HG02938 (cell line): ENCODE data around the gene MKLN1.

Experiments
- ATAC-seq: cut with Tn5 transposase; IDR thresholded peaks from one replicate; pipeline ENCODE4 v1.9.1; 2021; ENCODE audit warnings: mild to moderate bottlenecking, moderate library complexity; ENCODE audit not compliant: unreplicated experiment

The MKLN1 gene

DNA sequence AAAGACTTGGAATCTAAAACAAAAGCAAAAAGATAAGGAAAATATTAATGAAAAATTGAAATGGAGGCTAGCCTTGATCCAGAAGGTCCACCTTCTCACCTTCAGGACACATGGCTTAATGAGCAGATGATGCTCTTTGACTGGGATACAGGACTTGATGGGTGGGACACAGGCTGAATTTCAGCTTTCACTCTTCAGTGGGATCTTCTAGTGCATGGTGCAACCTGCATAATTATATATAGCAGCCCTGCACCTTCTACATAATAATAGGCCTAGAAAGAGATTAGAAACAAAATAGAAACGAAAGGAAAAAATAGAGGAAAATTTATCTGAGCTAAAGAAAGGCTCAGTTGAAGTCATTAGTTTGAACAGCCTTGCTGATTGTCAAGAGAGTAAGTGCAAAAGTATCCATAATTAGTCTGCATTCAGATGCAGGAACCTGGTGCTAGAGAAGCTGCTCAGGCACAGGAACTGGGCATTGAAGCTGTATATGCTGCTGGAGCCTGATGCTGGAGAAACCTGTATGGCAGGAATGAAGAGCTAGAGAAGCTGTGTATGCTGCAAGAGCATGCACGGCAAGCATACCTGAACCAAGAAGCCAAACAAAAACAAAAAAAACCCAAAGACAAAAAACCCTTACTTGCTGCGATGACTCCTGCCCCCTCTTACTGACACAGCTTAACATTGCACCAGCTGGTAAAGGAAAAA is 19.4 kb downstream of the MKLN1 start:
- no peak for ATAC-seq

DNA sequence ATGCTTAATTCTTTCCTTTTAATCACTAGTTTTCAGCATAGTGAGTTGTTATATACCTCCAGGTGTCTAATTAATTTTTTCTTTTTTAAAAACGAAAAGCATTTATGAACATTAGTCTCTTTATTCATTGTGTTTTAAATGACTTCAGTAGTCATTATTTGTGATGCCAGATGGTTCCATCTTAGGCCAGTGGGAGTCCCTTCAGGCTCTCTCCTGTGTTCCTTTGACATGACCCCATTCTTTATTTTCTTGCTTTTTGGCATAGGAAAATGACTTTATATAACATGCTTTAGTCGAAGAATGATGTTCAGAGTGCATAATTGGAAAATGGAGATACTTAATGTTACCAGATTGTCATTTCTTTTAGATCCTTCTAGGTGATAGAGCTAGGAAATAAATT is 24.4 kb downstream of the MKLN1 start:
- ATAC-seq: no peak

DNA sequence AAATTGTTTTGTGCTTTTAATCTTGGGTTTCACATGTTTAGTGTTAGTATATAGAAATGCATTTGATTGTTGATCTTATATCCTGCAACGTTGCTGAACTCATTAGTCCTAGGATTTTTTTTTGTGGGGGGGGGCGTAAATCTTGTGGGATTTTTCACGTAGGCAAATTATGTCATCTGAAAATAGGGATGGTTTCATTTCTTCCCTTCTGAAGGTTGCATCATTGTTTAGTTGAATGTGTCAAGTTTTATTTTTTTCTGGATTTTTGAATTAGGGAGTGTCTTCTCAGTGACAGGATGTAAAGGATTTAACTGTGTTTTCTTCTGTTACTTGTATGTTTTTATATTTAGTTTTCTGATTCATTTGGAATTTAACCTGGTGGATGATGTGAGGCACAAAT is 26.7 kb downstream of the MKLN1 start:
- ATAC-seq: no peak

DNA sequence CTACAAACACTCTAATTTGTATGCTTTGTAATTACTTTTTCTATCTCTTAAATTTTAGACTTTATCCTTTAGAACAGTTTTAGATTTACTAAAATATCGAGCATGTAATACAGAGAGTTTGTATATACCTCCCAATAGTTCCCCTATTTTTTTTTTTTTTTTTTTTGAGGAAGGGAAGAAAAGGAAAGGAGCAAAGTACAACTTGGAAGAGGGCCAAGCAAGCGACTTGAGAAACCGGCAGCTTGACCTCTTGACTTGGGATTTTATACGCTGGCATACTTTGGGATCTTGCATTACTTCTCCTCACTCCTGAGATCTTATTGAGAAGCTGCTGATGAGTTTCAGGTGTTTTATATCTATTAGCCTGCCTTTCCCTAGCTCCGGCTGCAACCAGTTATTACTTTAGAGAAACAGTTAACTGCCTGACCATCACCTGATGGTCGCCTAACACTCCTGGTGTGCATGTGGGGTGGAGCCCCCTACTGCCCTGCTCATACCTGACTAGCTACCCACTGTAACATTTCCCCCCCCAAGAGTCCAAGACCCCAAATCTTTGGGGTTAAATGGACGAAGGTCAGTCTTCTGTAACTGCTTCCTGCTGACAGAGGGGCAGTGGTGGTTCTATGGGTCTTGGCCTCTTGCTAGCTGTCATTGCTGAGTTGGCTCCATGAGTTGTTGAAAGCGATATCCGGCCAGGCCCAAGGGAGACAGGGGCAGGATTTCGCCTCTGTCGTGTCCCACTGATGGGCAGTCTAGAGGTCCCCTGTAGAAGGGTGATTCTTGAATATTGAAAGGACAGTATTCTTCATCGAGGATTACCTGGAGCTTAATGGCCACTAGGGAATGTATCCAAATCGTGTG is 28.5 kb downstream of the MKLN1 start:
- no peak for ATAC-seq

DNA sequence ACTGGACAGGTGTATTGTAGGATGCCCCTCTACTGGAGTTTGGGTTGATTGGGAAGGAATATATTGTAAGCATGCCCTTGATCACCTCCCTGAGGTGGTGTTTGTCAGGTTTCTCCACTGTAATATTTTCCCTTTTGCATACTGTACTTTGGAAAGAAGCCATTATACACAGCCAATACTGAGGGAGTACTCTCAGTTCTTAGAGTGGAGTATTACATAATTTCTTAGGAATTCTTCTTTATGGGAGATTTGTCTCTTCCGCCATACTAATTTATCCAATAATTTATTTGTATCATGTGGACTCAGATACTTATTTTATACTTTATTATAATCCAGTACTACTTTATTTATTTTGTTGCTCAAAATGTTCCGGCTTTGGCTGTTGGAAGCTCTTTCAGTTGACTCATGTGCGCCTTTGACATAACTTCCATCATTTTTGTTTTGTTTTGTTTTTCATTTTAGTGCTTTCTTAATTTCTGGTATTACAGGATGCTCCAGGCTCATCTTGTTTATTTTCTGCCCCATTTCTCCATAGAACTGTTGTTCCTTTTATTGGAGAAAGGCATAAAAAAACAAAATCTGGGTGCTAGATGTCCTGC is 29.7 kb downstream of the MKLN1 start:
- ATAC-seq: no peak

DNA sequence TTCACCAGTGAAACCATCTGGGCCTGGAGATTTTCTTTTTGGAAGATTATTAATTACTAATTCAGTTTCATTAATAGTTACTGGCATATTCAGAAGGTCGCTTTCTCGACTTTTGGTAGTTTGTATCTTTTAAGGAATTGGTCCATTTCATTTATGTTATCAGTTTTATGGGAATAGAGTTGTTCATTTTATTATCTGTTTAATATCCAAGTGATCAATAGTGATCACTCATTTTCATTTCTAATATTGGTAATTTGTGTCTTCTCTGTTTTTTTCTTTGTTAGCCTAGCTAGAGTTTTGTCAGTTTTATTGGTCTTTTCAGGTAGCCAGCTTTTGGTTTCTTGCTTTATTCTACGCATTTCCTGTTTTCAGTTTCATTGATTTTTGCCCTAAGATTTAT is 31.0 kb downstream of the MKLN1 start:
- no peak for ATAC-seq

DNA sequence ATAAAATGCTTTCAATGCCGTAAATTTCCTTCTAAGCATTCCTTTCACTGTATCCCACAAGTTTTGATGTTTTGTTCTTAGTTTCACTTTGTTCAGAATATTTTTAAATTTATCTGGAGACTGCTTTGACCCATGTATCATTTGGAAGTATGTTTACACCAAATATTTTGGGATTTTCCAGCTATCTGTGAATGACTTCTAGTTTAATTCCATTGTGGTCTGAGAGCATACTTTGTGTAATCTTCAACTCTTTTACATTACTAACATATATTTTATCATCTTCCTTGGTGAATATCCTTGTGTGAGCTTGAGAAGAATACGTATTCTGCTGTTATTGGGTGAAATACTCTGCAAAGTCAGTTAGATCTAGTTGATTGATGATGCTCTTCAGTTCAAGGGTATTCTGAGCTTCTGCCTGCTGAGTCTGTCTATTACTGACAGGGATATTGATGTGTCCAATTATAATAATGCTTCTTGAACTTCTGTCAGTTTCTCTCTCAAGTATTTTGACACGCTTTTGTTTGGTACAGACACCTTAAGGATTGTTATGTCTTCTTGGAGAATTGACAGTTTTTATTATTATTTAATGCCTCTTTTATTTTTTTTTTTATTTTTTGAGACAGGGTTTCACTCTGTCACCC is 31.6 kb downstream of the MKLN1 start:
- no peak for ATAC-seq

DNA sequence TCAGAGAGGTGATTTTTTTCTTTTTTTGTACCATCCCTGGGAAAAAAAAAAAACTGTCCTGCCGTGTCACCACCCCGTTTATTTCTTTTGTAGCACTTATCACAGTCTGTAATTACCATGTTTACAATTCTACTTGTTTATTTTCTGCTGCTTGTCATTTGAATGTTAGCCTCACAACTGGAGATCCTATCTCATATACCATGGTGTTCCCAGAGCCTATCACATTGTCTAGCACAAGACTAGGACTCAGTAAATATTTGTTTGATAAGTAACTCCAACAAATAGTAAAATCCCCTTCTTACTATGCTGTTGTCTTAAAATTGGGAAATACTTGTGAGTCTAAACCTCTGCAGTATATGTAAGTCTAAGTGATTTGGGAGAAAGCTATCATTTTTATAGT is 36.0 kb downstream of the MKLN1 start:
- no peak for ATAC-seq

DNA sequence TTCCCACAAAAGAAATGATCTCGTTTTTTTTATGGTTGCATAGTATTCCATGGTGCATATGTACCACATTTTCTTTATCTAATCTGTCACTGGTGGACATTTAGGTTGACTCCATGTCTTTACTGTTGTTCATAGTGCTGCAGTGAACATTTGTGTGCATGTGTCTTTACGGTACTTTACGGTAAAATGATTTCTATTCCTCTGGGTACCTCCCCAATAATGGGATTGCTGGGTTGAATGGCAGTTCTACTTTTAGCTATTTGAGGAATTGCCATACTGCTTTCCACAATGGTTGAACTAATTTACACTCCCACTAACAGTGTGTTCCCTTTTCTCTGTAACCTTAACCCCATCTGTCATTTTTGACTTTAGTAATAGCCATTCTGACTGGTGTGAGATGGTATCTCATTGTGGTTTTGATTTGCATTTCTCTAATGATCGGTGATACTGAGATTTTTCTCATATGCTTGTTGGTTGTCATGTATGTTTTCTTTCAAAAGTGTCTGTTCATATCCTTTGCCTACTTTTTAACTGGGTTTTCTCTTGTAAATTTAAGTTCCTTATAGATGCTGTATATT is 37.2 kb downstream of the MKLN1 start:
- peak; percentile 54 for ATAC-seq

DNA sequence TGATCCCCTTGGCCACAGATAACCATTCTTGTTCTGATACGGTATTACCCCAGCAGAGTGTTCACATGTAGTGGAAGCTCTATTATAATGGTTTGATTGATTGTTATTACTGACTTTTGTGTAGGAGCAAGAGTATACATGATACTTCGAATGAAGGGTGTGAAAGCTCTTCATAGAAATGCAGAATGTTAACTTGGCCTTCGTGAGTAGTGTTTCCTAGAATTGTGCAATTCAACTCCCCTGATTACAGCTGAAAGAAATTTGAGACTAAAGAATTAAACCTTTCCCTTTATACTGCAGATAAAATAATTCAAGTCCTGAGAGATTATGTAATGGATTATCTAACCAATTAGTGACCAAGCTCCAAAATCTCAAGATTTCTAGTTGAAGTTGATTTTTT is 38.2 kb downstream of the MKLN1 start:
- no peak for ATAC-seq

DNA sequence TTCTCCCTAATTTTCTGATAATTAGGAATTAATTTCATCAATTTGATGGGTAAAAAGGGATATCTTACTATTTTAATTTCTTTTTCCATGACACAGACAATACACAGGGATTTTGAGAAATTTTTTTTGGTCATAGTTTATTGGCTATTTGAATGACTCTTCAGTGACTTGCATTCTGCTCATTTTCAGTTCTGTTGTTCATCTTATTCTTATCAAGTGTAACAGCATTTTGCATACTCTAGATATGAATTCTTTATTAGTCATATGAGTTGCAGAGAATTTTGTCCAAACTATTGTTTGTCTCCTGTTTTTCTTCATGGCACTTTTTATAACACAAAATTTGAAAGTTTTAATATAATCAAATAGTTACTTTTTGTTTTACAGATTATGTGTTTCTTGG is 41.7 kb downstream of the MKLN1 start:
- ATAC-seq: no peak

DNA sequence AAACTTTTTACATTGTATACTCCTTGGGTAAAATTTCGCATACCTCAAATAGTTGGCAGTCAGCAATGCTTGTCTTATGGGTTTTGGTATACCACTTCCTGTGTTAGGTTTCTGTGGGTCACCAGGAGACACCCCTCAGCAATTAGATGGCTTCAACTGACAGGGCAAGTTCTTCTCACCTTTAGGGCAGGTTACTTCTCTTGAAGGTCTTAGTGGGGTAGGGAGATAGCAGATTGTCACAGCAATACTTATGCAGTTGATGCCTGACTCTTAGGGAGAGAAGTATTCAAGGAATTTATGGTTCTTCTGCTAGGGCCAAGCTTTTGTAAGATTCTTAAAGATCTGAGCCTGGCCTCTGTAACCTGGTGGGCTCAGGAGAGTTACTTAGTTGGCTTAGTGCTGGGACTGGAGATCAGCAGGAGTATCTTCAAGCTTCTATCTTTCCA is 42.9 kb downstream of the MKLN1 start:
- ATAC-seq: no peak

DNA sequence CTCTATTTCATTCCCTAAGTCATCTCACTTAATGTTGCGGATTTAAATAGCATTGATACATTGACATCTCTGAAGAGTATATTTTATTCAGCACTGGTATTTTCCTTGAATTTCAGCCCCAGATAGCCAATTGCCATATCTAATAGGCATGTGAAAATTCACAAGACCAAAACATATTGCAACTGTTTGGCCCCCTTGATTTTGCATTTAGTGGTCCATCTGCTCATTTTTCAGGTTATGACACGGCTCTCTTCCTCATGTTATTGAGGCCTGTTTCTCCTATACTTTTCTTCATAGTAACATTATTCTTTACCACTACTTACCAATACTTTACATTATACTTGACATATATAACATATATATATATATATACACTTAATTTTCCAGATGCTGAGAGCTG is 43.7 kb downstream of the MKLN1 start:
- ATAC-seq: no peak

DNA sequence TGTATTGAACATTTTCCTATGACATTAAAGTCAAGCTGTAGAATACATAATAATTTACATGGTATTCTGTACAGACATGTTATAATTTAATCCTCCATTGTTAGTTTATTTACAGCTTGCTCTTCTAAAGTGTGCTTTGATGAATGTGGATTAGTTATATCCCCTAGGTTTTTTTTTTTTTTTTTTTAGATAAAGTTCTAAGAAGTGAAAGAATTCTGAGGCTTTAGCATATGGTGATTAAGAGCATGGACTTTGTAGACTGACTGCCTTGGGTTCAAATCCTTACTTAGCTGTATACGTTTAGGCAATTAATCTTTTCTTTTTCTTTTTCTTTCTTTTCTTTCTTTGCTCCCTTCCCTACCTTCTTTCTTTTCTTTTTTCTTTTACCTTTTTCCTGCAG is 44.9 kb downstream of the MKLN1 start:
- no peak for ATAC-seq

DNA sequence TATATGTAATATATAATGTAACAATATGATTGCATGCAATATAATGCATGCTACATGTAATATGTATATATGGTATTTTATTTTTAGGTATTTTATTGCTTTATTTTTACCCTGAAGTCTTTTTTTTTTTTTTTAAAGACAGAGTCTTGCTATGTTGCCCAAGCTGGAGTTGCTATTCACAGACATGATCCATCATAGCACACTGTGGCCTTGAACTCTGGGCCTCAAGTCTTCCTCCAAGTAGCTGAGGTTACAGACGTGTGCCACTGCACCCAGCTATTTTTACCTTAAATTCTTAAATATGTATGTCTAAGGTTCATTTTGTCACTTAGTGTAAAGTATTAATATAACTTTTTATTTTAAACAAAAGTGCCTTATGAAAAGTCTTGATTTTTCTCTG is 47.1 kb downstream of the MKLN1 start:
- no peak for ATAC-seq

DNA sequence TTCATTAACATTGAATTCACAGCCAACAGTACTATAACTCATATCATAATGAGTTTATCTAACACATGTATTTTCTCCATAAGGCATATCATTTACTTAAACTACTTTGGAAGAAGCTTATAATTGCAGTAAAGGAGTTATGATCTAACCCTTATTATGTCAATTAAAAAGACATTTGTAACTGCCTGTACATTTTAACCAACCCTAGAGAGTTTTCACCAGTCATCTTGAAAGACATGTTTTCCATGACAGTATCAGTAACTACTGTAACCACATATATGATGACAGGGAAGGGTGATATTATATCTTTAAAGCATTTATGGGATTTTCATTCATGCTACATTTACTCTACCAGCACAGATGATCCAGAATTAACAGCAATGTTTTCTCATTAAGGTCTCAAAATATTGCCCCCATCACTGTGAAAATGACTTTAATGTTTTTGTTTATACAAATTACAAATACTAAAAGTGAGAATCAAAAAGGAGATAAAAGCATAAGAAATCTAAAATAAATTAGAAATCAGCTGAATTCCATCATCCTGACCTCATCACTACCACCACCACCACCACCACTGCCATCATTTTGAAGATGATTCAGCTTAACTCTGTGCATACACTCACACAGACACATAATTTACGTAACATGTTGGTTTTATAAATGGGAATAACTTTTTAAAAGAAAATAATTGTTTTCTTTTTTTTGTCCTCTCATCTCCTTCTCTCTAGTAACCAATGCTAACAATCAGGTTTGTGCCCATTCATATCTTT is 53.6 kb downstream of the MKLN1 start:
- no peak for ATAC-seq

DNA sequence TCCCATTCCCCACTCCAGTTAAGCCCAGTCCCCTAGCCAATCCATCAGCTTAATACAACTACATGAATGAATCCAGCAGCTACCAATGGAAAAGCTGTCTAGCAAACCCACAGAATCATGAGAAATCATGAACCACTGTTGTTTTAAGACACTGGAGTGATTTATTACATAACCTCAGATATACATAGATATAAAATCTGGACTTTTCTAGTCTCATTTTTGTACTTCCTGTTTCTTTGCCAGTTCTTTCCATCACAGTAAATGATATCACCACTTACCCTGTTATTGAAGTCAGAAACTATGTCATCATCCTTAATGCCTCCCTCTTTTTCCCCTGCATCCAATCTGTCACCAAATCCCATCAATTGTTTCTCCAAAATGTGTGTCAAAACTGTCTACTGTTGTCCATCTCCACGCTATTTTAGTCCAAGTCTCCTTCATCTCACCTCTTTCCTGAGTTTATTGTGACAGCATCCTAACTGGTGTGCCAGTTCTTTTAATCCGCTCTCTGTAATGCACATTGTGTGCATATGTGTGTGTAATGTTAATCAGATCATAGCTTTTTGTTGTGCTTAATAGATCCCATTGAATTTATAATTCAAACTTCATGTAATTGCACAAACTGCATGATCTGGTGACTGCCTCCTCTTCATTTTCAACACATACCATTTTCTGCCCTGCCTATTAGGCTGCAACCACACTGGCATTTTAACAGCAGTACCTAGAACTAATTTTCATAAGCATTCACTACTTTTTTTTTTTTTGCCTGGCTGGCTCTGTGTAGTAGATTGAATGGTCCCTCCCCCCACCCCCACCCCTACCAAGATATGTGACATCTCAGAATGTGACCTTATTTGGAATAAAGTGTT is 56.0 kb downstream of the MKLN1 start:
- ATAC-seq: no peak

DNA sequence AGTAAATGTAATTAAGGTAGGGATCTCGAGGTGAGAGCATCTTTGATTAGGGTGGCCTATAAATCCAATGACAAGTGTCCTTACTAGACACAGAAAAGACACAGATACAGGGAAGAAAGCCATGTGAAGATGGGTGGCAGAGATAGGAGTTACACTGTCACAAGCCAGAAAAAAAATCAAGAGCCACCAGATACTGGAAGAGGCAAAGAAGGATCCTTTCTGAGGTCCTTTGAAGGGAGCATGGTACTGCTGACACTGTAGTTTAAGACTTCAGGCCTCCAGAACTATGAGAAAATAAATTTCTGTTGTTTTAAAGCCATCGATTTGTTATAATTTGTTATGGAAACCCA is 56.6 kb downstream of the MKLN1 start:
- ATAC-seq: no peak

DNA sequence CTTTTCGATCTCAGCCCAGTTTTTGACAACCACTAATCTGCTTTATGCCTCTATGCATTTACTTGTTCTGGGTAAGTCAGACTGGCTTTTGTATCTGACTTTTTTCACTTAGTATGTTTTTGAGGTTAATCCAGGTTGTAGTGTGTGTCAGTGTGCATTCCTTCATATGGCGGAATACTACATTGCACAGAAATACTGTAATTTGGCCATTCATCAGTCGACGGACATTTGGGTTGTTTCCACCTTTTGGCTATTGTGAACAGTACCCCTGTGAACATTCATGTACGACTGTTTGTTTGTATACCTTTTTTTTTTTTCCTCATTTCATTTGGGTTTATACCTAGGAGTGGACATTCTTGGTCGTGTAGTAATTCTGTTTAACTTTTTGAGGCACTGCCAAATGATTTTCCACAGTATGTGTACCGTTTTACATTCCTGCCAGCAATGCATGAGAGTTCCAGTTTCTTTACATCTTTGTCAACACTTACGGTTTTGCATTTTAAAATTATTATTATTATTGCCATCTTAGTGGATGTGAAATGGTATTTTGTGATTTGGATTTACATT is 57.4 kb downstream of the MKLN1 start:
- ATAC-seq: no peak
